ENCODE results near the gene MIER2. TPM values are rescaled to one million over a fixed set of nuclear protein-coding genes. Genes with fewer than 3 reads are reported as not detected.

MIER2 gene
- total and polyA plus RNA-seq, 4 donors, result 2.7 to 4.1 (median 3.7) TPM

DNA sequence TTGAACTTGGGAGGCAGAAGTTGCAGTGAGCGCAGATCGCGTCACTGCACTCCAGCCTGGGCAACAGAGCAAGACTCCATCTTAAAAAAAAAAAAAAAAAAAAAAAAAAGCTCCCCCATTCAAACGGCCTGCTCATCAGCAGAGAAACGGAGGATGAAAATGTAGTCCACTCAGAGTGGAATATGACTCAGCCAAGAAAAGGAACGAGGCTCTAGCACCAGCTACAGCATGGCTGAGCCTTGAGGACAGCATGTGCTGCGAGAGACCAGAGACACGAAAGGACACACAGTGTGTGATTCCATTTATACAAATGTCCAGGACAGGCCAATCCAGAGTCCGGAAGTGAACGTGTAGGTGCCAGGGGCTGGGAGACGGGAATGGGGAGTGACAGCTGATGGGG lies 18.1 kb upstream of the MIER2 start:
- no peak overlapping the region for H3K4me3 ChIP-seq (ENCODE audit: low read depth in 1 of 3, low read length in 3 of 3)
- DNase-seq (ENCODE audit: low spot score), result no peak

GRCh38 chr19:362154-362553 lies 17.6 kb upstream of the MIER2 start:
- no peak for TF ChIP-seq HNF4G (IDR thresholded peaks at IDR 0.05)
- TF ChIP-seq RXRA (IDR thresholded peaks at IDR 0.05), result no peak
- TF ChIP-seq TAF1 (conservative IDR thresholded peaks at IDR 0.05), result no peak
- TF ChIP-seq NR2F2 (IDR thresholded peaks at IDR 0.05), result no peak
- no peak for TF ChIP-seq JUND (IDR thresholded peaks at IDR 0.05)
- no peak for TF ChIP-seq RAD21 (IDR thresholded peaks at IDR 0.05)
- no peak for TF ChIP-seq HNF4A (conservative IDR thresholded peaks at IDR 0.05)
- TF ChIP-seq EGR1 (IDR thresholded peaks at IDR 0.05; ENCODE audit: low read depth in 2 of 2), result no peak
- TF ChIP-seq, protein P1, sequence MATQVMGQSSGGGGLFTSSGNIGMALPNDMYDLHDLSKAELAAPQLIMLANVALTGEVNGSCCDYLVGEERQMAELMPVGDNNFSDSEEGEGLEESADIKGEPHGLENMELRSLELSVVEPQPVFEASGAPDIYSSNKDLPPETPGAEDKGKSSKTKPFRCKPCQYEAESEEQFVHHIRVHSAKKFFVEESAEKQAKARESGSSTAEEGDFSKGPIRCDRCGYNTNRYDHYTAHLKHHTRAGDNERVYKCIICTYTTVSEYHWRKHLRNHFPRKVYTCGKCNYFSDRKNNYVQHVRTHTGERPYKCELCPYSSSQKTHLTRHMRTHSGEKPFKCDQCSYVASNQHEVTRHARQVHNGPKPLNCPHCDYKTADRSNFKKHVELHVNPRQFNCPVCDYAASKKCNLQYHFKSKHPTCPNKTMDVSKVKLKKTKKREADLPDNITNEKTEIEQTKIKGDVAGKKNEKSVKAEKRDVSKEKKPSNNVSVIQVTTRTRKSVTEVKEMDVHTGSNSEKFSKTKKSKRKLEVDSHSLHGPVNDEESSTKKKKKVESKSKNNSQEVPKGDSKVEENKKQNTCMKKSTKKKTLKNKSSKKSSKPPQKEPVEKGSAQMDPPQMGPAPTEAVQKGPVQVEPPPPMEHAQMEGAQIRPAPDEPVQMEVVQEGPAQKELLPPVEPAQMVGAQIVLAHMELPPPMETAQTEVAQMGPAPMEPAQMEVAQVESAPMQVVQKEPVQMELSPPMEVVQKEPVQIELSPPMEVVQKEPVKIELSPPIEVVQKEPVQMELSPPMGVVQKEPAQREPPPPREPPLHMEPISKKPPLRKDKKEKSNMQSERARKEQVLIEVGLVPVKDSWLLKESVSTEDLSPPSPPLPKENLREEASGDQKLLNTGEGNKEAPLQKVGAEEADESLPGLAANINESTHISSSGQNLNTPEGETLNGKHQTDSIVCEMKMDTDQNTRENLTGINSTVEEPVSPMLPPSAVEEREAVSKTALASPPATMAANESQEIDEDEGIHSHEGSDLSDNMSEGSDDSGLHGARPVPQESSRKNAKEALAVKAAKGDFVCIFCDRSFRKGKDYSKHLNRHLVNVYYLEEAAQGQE (IDR thresholded peaks at IDR 0.05), result no peak
- TF ChIP-seq FOXA1 (IDR thresholded peaks at IDR 0.05), result no peak
- no peak for TF ChIP-seq SP1 (IDR thresholded peaks at IDR 0.05)
- TF ChIP-seq GABPA (IDR thresholded peaks at IDR 0.05 in 1 of 2, conservative IDR thresholded peaks at IDR 0.05 in 1 of 2), result no peak
- TF ChIP-seq FOXA2 (IDR thresholded peaks at IDR 0.05), result no peak
- TF ChIP-seq, protein P2, sequence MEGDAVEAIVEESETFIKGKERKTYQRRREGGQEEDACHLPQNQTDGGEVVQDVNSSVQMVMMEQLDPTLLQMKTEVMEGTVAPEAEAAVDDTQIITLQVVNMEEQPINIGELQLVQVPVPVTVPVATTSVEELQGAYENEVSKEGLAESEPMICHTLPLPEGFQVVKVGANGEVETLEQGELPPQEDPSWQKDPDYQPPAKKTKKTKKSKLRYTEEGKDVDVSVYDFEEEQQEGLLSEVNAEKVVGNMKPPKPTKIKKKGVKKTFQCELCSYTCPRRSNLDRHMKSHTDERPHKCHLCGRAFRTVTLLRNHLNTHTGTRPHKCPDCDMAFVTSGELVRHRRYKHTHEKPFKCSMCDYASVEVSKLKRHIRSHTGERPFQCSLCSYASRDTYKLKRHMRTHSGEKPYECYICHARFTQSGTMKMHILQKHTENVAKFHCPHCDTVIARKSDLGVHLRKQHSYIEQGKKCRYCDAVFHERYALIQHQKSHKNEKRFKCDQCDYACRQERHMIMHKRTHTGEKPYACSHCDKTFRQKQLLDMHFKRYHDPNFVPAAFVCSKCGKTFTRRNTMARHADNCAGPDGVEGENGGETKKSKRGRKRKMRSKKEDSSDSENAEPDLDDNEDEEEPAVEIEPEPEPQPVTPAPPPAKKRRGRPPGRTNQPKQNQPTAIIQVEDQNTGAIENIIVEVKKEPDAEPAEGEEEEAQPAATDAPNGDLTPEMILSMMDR (IDR thresholded peaks at IDR 0.05; ENCODE audit: low read depth, low read length, missing input control), result no peak
- no peak for TF ChIP-seq YY1 (IDR thresholded peaks at IDR 0.05)
- H3K36me3 ChIP-seq (ENCODE audit: control insufficient read depth in 4 of 4, insufficient read depth in 3 of 4, low read depth in 1 of 4, low read length in 3 of 4), result no peaks in the 10 kb centered on the region
- no peaks in the 10 kb centered on the region for H3K4me1 ChIP-seq (ENCODE audit: control insufficient read depth in 4 of 4, insufficient read depth in 4 of 4, low read length in 3 of 4)
- H3K27ac ChIP-seq (ENCODE audit: low read depth in 1 of 2, low read length in 2 of 2), result no peak overlapping the region
- H3K9ac ChIP-seq (ENCODE audit: low read depth in 1 of 2, low read length in 2 of 2), result no peak overlapping the region
- DNase-seq (ENCODE audit: low spot score), result no peak
- H3K9me3 ChIP-seq (ENCODE audit: control insufficient read depth in 4 of 4, low read length in 3 of 4), result no peaks in the 10 kb centered on the region
- 93% methylated on average over 11 of the region's 11 CpGs for WGBS
- no peak overlapping the region for H3K4me3 ChIP-seq (ENCODE audit: low read depth in 1 of 3, low read length in 3 of 3)
- H3K27me3 ChIP-seq (ENCODE audit: control insufficient read depth in 4 of 4, insufficient read depth in 4 of 4, low read length in 3 of 4), result peaks cover 0 to 5% (median 0%) of the 10 kb centered on the region in 4 donors

More for the DNA sequence above, 18.1 kb upstream of the MIER2 start:
- Histone ChIP-seq H3K4me1 (ENCODE audit: control insufficient read depth in 4 of 4, insufficient read depth in 4 of 4, low read length in 3 of 4) (no peaks in the 10 kb centered on the region), H3K36me3 (ENCODE audit: control insufficient read depth in 4 of 4, insufficient read depth in 3 of 4, low read depth in 1 of 4, low read length in 3 of 4) (no peaks in the 10 kb centered on the region), H3K9ac (ENCODE audit: low read depth in 1 of 2, low read length in 2 of 2) (no peak overlapping the region), H3K27me3 (ENCODE audit: control insufficient read depth in 4 of 4, insufficient read depth in 4 of 4, low read length in 3 of 4) (peaks cover 0 to 3% (median 0%) of the 10 kb centered on the region in 4 donors), H3K9me3 (ENCODE audit: control insufficient read depth in 4 of 4, low read length in 3 of 4) (no peaks in the 10 kb centered on the region), H3K27ac (ENCODE audit: low read depth in 1 of 2, low read length in 2 of 2) (no peak overlapping the region)
- no peak for TF ChIP-seq RAD21 (IDR thresholded peaks at IDR 0.05)
- TF ChIP-seq, protein P3, sequence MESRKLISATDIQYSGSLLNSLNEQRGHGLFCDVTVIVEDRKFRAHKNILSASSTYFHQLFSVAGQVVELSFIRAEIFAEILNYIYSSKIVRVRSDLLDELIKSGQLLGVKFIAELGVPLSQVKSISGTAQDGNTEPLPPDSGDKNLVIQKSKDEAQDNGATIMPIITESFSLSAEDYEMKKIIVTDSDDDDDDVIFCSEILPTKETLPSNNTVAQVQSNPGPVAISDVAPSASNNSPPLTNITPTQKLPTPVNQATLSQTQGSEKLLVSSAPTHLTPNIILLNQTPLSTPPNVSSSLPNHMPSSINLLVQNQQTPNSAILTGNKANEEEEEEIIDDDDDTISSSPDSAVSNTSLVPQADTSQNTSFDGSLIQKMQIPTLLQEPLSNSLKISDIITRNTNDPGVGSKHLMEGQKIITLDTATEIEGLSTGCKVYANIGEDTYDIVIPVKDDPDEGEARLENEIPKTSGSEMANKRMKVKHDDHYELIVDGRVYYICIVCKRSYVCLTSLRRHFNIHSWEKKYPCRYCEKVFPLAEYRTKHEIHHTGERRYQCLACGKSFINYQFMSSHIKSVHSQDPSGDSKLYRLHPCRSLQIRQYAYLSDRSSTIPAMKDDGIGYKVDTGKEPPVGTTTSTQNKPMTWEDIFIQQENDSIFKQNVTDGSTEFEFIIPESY (IDR thresholded peaks at IDR 0.05), result no peak
- TF ChIP-seq RXRA (IDR thresholded peaks at IDR 0.05), result no peak
- no peak for TF ChIP-seq ATF3 (IDR thresholded peaks at IDR 0.05)
- WGBS, result 73% methylated on average over 11 of the region's 11 CpGs

All from liver (tissue), 9 donors.